ENCODE measurements around the gene FMR1.

Gene FMR1

GRCh38 chrX:147935156-147935758 lies 23.5 kb downstream of the FMR1 start:
- Histone ChIP-seq H3K9me3 (ENCODE audit: control insufficient read depth, insufficient read depth, low read depth, low read length) (no peaks in the 10 kb centered on the region), H3K36me3 (ENCODE audit: control insufficient read depth in 2 of 2, insufficient read depth in 1 of 2, low read length in 2 of 2) (peaks cover 63 to 87% of the 10 kb centered on the region in 2 experiments), H3K27ac (ENCODE audit: extremely low read depth, low read depth, low read length) (no peak overlapping the region), H3K4me1 (ENCODE audit: control insufficient read depth, insufficient read depth, low read length) (no peaks in the 10 kb centered on the region), H3K4me3 (ENCODE audit: low read depth, low read length) (no peak overlapping the region)
- CTCF ChIA-PET, result interaction anchor here (1.6 kb wide), 1 partner anchor 16 kb away, joined by 3 read pairs; no protein-coding TSS in a partner anchor
- TF ChIP-seq, protein P1, sequence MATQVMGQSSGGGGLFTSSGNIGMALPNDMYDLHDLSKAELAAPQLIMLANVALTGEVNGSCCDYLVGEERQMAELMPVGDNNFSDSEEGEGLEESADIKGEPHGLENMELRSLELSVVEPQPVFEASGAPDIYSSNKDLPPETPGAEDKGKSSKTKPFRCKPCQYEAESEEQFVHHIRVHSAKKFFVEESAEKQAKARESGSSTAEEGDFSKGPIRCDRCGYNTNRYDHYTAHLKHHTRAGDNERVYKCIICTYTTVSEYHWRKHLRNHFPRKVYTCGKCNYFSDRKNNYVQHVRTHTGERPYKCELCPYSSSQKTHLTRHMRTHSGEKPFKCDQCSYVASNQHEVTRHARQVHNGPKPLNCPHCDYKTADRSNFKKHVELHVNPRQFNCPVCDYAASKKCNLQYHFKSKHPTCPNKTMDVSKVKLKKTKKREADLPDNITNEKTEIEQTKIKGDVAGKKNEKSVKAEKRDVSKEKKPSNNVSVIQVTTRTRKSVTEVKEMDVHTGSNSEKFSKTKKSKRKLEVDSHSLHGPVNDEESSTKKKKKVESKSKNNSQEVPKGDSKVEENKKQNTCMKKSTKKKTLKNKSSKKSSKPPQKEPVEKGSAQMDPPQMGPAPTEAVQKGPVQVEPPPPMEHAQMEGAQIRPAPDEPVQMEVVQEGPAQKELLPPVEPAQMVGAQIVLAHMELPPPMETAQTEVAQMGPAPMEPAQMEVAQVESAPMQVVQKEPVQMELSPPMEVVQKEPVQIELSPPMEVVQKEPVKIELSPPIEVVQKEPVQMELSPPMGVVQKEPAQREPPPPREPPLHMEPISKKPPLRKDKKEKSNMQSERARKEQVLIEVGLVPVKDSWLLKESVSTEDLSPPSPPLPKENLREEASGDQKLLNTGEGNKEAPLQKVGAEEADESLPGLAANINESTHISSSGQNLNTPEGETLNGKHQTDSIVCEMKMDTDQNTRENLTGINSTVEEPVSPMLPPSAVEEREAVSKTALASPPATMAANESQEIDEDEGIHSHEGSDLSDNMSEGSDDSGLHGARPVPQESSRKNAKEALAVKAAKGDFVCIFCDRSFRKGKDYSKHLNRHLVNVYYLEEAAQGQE (tag by site-specific recombination; IDR thresholded peaks at IDR 0.05), result no peak
- TF ChIP-seq GFI1B (tag by site-specific recombination; IDR thresholded peaks at IDR 0.05) (no peak), ZNF561 (tag by site-specific recombination; IDR thresholded peaks at IDR 0.05; ENCODE audit: borderline replicate concordance) (no peak), ZNF510 (tag by site-specific recombination; IDR thresholded peaks at IDR 0.05; ENCODE audit: insufficient replicate concordance) (no peak), ZNF146 (tag by site-specific recombination; IDR thresholded peaks at IDR 0.05) (no peak), ZNF785 (tag by site-specific recombination; IDR thresholded peaks at IDR 0.05) (no peak), ZNF335 (tag by site-specific recombination; conservative IDR thresholded peaks at IDR 0.05) (no peak), MYNN (tag by site-specific recombination; IDR thresholded peaks at IDR 0.05; ENCODE audit: borderline replicate concordance) (no peak), ZNF416 (tag by site-specific recombination; IDR thresholded peaks at IDR 0.05) (no peak), ZNF530 (tag by site-specific recombination; IDR thresholded peaks at IDR 0.05; ENCODE audit: low read depth) (no peak), ZNF426 (tag by site-specific recombination; IDR thresholded peaks at IDR 0.05) (no peak), ZSCAN18 (tag by site-specific recombination; IDR thresholded peaks at IDR 0.05) (no peak), ZNF132 (tag by site-specific recombination; IDR thresholded peaks at IDR 0.05; ENCODE audit: borderline replicate concordance) (no peak), ZNF202 (tag by site-specific recombination; IDR thresholded peaks at IDR 0.05; ENCODE audit: borderline replicate concordance) (no peak), PRDM10 (tag by site-specific recombination; IDR thresholded peaks at IDR 0.05) (no peak), ZNF133 (tag by site-specific recombination; IDR thresholded peaks at IDR 0.05) (no peak)
- POLR2A ChIA-PET, result no interaction called here

- Histone ChIP-seq H3K27ac (ENCODE audit: extremely low read depth, low read depth, low read length) (no peak overlapping the region), H3K36me3 (ENCODE audit: control insufficient read depth in 2 of 2, insufficient read depth in 1 of 2, low read length in 2 of 2) (peaks cover 67 to 80% of the 10 kb centered on the region in 2 experiments), H3K4me3 (ENCODE audit: low read depth, low read length) (no peak overlapping the region), H3K9me3 (ENCODE audit: control insufficient read depth, insufficient read depth, low read depth, low read length) (no peaks in the 10 kb centered on the region), H3K4me1 (ENCODE audit: control insufficient read depth, insufficient read depth, low read length) (no peaks in the 10 kb centered on the region)
- CTCF ChIA-PET, result no interaction called here
- POLR2A ChIA-PET, result no interaction called here
- TF ChIP-seq ZNF2 (tag by site-specific recombination; IDR thresholded peaks at IDR 0.05) (no peak), ZNF645 (tag by site-specific recombination; IDR thresholded peaks at IDR 0.05) (no peak), ZNF555 (tag by site-specific recombination; conservative IDR thresholded peaks at IDR 0.05) (no peak), ZNF121 (tag by site-specific recombination; IDR thresholded peaks at IDR 0.05) (no peak)
- TF ChIP-seq, protein P2, sequence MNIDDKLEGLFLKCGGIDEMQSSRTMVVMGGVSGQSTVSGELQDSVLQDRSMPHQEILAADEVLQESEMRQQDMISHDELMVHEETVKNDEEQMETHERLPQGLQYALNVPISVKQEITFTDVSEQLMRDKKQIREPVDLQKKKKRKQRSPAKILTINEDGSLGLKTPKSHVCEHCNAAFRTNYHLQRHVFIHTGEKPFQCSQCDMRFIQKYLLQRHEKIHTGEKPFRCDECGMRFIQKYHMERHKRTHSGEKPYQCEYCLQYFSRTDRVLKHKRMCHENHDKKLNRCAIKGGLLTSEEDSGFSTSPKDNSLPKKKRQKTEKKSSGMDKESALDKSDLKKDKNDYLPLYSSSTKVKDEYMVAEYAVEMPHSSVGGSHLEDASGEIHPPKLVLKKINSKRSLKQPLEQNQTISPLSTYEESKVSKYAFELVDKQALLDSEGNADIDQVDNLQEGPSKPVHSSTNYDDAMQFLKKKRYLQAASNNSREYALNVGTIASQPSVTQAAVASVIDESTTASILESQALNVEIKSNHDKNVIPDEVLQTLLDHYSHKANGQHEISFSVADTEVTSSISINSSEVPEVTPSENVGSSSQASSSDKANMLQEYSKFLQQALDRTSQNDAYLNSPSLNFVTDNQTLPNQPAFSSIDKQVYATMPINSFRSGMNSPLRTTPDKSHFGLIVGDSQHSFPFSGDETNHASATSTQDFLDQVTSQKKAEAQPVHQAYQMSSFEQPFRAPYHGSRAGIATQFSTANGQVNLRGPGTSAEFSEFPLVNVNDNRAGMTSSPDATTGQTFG (tag by site-specific recombination; IDR thresholded peaks at IDR 0.05; ENCODE audit: borderline replicate concordance), result no peak
These were observed 33.6 kb downstream of the FMR1 start for GRCh38 chrX:147945286-147945685.

Measured in HEK293 (cell line).